ENCODE results near the gene SERPINB6. TPM values are rescaled to one million over a fixed set of nuclear protein-coding genes. Genes with fewer than 3 reads are reported as not detected.
"Not testable (repeated sequence)": the region's sequence is repeated elsewhere in the genome, so short reads cannot be mapped to it uniquely, and the experiment has no call there.

The SERPINB6 gene
- total RNA-seq, 1 donor: 96.3 TPM

GRCh38 chr6:2944405-2945152 is 26.8 kb downstream of the SERPINB6 start:
- H3K4me3 ChIP-seq (ENCODE audit: low read depth, low read length): no peak overlapping the region
- no peak for DNase-seq (ENCODE audit: low read depth)
- no peak for TF ChIP-seq CTCF (IDR thresholded peaks at IDR 0.05; ENCODE audit: insufficient read depth, low read depth, low read length)

GRCh38 chr6:2943564-2943955 is 27.8 kb downstream of the SERPINB6 start:
- no peak for TF ChIP-seq CTCF (IDR thresholded peaks at IDR 0.05; ENCODE audit: insufficient read depth, low read depth, low read length)
- DNase-seq (ENCODE audit: low read depth): no peak
- no peak overlapping the region for H3K4me3 ChIP-seq (ENCODE audit: low read depth, low read length)

GRCh38 chr6:2942914-2943563 is 28.3 kb downstream of the SERPINB6 start:
- no peak for DNase-seq (ENCODE audit: low read depth)
- TF ChIP-seq CTCF (IDR thresholded peaks at IDR 0.05; ENCODE audit: insufficient read depth, low read depth, low read length): no peak
- no peak overlapping the region for H3K4me3 ChIP-seq (ENCODE audit: low read depth, low read length)

GRCh38 chr6:2942116-2942515 is 29.3 kb downstream of the SERPINB6 start:
- not testable (repeated sequence) for H3K4me3 ChIP-seq (ENCODE audit: low read depth, low read length); DNase-seq (ENCODE audit: low read depth)

GRCh38 chr6:2940851-2941250 is 30.5 kb downstream of the SERPINB6 start:
- DNase-seq (ENCODE audit: low read depth): no peak
- TF ChIP-seq CTCF (IDR thresholded peaks at IDR 0.05; ENCODE audit: insufficient read depth, low read depth, low read length): no peak
- H3K4me3 ChIP-seq (ENCODE audit: low read depth, low read length): no peak overlapping the region

- DNase-seq (ENCODE audit: low read depth): no peak
- TF ChIP-seq CTCF (IDR thresholded peaks at IDR 0.05; ENCODE audit: insufficient read depth, low read depth, low read length): no peak
- H3K4me3 ChIP-seq (ENCODE audit: low read depth, low read length): no peak overlapping the region
Measured at GRCh38 chr6:2940010-2940850, 31.1 kb downstream of the SERPINB6 start.
